Measurements from ENCODE around the gene HPCA.

The HPCA gene

GRCh38 chr1:32928715-32929114 is 42.4 kb downstream of the HPCA start:
- H3K27ac ChIP-seq: no peak overlapping the region
- H3K36me3 ChIP-seq: no peaks in the 10 kb centered on the region
- H3K27me3 ChIP-seq: peaks cover 0 to 14% of the 10 kb centered on the region in 2 donors
- intact Hi-C loops (cut with DNase I; ENCODE audit: low total_unique reads): no loop called here
- peaks cover 0 to 15% (median 7%) of the 10 kb centered on the region in 4 donors for H3K4me1 ChIP-seq
- H3K4me3 ChIP-seq: no peak overlapping the region
- TF ChIP-seq CTCF (IDR thresholded peaks at IDR 0.05): no peak
- no peak for DNase-seq
- H3K9me3 ChIP-seq: no peaks in the 10 kb centered on the region

- no peak overlapping the region for H3K27ac ChIP-seq
- no peak for DNase-seq
- H3K4me3 ChIP-seq: no peak overlapping the region
- no peak for TF ChIP-seq CTCF (IDR thresholded peaks at IDR 0.05)
- intact Hi-C loops (cut with DNase I; ENCODE audit: low total_unique reads): no loop called here
- no peaks in the 10 kb centered on the region for H3K9me3 ChIP-seq
- peaks cover 0 to 17% (median 7%) of the 10 kb centered on the region in 4 donors for H3K4me1 ChIP-seq
- H3K36me3 ChIP-seq: no peaks in the 10 kb centered on the region
- peaks cover 0 to 9% of the 10 kb centered on the region in 2 donors for H3K27me3 ChIP-seq
Measured at GRCh38 chr1:32929366-32929765, 43.1 kb downstream of the HPCA start.

- H3K4me3 ChIP-seq: no peak overlapping the region
- TF ChIP-seq CTCF (IDR thresholded peaks at IDR 0.05): no peak
- no peaks in the 10 kb centered on the region for H3K27me3 ChIP-seq
- no peaks in the 10 kb centered on the region for H3K9me3 ChIP-seq
- H3K4me1 ChIP-seq: peaks cover 0 to 6% (median 0%) of the 10 kb centered on the region in 4 donors
- no peak for DNase-seq
- H3K36me3 ChIP-seq: peaks cover 12 to 24% (median 20%) of the 10 kb centered on the region in 3 donors
- intact Hi-C loops (cut with DNase I; ENCODE audit: low total_unique reads): loop anchor here (5.0 to 10.0 kb wide), 3 partner anchors 76 to 153 kb away; partner anchors contain the start of gene AZIN2
- no peak overlapping the region for H3K27ac ChIP-seq
Measured at GRCh38 chr1:32931760-32932159, 45.5 kb downstream of the HPCA start.

- Histone ChIP-seq H3K36me3 (peaks cover 15 to 39% (median 35%) of the 10 kb centered on the region in 3 donors), H3K27ac (peak overlapping the region; percentile 11 to 27), H3K4me1 (peaks cover 0 to 6% (median 0%) of the 10 kb centered on the region in 4 donors), H3K27me3 (no peaks in the 10 kb centered on the region), H3K9me3 (no peaks in the 10 kb centered on the region), H3K4me3 (no peak overlapping the region)
- DNase-seq: no peak
- intact Hi-C loops (cut with DNase I; ENCODE audit: low total_unique reads): loop anchor here (5.0 to 10.0 kb wide), 3 partner anchors 73 to 151 kb away; partner anchors contain the start of gene AZIN2
- TF ChIP-seq CTCF (IDR thresholded peaks at IDR 0.05): no peak
Measured at GRCh38 chr1:32933742-32934322, 47.5 kb downstream of the HPCA start.

GRCh38 chr1:32934535-32934934 is 48.2 kb downstream of the HPCA start:
- Histone ChIP-seq H3K27me3 (no peaks in the 10 kb centered on the region), H3K36me3 (peaks cover 15 to 39% (median 35%) of the 10 kb centered on the region in 3 donors), H3K27ac (no peak overlapping the region), H3K4me1 (peaks cover 0 to 6% (median 1%) of the 10 kb centered on the region in 4 donors), H3K4me3 (no peak overlapping the region), H3K9me3 (no peaks in the 10 kb centered on the region)
- intact Hi-C loops (cut with DNase I; ENCODE audit: low total_unique reads): loop anchor here (5.0 to 10.0 kb wide), 3 partner anchors 73 to 150 kb away; partner anchors contain the start of gene AZIN2
- TF ChIP-seq CTCF (IDR thresholded peaks at IDR 0.05): no peak
- no peak for DNase-seq
